Smooth muscle cell (in vitro differentiated cells): ENCODE measurements around the gene GNAQ. TPM values are rescaled to one million over a fixed set of nuclear protein-coding genes. Genes with fewer than 3 reads are reported as not detected.

ENCODE experiments used
- DNase-seq: peaks from one replicate; lab custom pipeline; 2025; ENCODE audit not compliant: unreplicated experiment; lab: John Stamatoyannopoulos, UW
- H2AFZ ChIP-seq: fragments of 200-600 bp; sonication (generic); 2 replicates; pipeline ENCODE4 v1.6.0; 2016; ENCODE audit warnings: antibody characterized with exemption, low read depth, mild to moderate bottlenecking
- H3F3A ChIP-seq: fragments of 200-600 bp; sonication (generic); 2 replicates; pipeline ENCODE4 v1.6.0; 2017; ENCODE audit warnings: antibody characterized with exemption, low read depth
- H3K27ac ChIP-seq: fragments of 200-600 bp; sonication (generic); 2 replicates; pipeline ENCODE4 v1.5.1; 2016; ENCODE audit warnings: low read depth, mild to moderate bottlenecking
- H3K27me3 ChIP-seq: fragments of 200-600 bp; sonication (generic); 2 replicates; pipeline ENCODE4 v1.6.1; 2016; ENCODE audit warnings: low read depth, mild to moderate bottlenecking
- H3K36me3 ChIP-seq: fragments of 200-600 bp; sonication (generic); 2 replicates; pipeline ENCODE4 v1.5.1; 2016; ENCODE audit warnings: low read depth
- H3K4me1 ChIP-seq: fragments of 200-600 bp; sonication (generic); 2 replicates; pipeline ENCODE4 v1.5.1; 2016; ENCODE audit warnings: low read depth
- H3K4me2 ChIP-seq: fragments of 200-600 bp; sonication (generic); 2 replicates; pipeline ENCODE4 v1.6.0; 2016; ENCODE audit warnings: mild to moderate bottlenecking
- H3K4me3 ChIP-seq: fragments of 200-600 bp; sonication (generic); 2 replicates; pipeline ENCODE4 v1.5.1; 2016; ENCODE audit warnings: mild to moderate bottlenecking
- H3K79me2 ChIP-seq: fragments of 200-600 bp; sonication (generic); 2 replicates; pipeline ENCODE4 v1.6.0; 2016; ENCODE audit warnings: low read depth, mild to moderate bottlenecking
- H3K9ac ChIP-seq: fragments of 200-600 bp; sonication (generic); 2 replicates; pipeline ENCODE4 v1.6.0; 2016; ENCODE audit warnings: low read depth
- H3K9me3 ChIP-seq: fragments of 200-600 bp; sonication (generic); replicated peaks from 2 replicates; pipeline ENCODE4 v1.5.1; 2016; ENCODE audit warnings: low read depth
- H4K20me1 ChIP-seq: fragments of 200-600 bp; sonication (generic); 2 replicates; pipeline ENCODE4 v1.6.0; 2016; ENCODE audit warnings: low read depth
- WGBS: methylation state at CpG from one replicate; pipeline ENCODE4 v1.1.7; 2016; ENCODE audit warnings: low lambda C conversion rate; 5-methylcytosine and 5-hydroxymethylcytosine counted together
- polyA plus RNA-seq: library from polyadenylated mRNA; unstranded; fragments of >200 nt; fragmentation: Nextera tagmentation; extraction: Ambion mirVana; gene quantifications from 2 replicates; pipeline ENCODE4 v1.2.1, GENCODE V29; 2016
- total RNA-seq: library from RNA; depleted of rRNA; stranded (reverse); fragments of >200 nt; gene quantifications from 2 replicates; pipeline ENCODE4 v1.2.3, GENCODE V29; 2014
- TF ChIP-seq, protein P1 (sequence below): fragments of 200-600 bp; sonication (generic); IDR thresholded peaks from 2 replicates; pipeline ENCODE4 v1.5.1; 2017; ENCODE audit warnings: borderline replicate concordance, mild to moderate bottlenecking, antibody characterized with exemption; ENCODE audit not compliant: insufficient read depth, poor library complexity, severe bottlenecking

The GNAQ gene
- total and polyA plus RNA-seq, 2 experiments from 2014 or later, result 12.5 to 41.4 TPM

DNA sequence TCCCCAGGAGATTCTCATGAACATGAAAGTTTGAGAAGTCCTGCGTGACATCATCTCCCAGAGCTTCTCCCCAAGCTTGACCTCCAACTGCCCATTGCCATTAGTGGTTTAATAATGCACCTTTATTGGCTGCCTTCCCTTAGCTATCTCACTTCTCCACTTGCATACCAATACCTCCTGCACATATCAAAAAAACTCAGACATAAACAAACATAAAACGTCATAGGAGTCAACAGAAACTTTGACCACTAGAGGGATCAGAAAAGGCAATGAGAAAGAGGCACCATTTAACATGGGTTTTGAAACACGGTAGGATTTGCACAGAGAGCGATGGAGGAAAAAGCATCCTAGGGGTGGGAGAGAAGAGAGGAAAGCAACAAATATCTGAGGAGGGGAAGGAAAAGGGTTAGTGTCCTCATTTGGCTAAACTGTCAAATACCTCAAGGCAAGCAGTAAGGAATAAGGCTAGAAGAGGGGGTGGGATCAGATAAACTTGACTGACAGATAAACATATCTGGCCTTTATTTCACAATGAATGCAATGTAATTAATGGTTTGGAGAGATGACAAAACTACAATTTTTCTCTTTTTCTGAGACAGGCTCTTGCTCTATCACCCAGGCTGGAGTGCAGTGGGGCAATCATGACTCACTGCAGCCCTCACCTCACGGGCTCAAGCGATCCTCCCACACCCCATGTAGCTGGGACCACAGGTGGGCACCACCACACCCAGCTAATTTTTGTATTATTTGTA is 27.0 kb downstream of the GNAQ start:
- Histone ChIP-seq H2AFZ (no peak overlapping the region), H3K27ac (no peak overlapping the region), H3K36me3 (no peaks in the 10 kb centered on the region), H3F3A (peaks cover 21% of the 10 kb centered on the region), H3K9me3 (no peaks in the 10 kb centered on the region), H4K20me1 (peaks cover 99% of the 10 kb centered on the region), H3K4me2 (no peak overlapping the region), H3K79me2 (peaks cover 94% of the 10 kb centered on the region), H3K9ac (no peak overlapping the region), H3K27me3 (no peaks in the 10 kb centered on the region), H3K4me3 (no peak overlapping the region), H3K4me1 (peaks cover 7% of the 10 kb centered on the region)
- WGBS, result 86% methylated on average over 6 of the region's 6 CpGs
- DNase-seq, result no peak
- TF ChIP-seq, protein P1, sequence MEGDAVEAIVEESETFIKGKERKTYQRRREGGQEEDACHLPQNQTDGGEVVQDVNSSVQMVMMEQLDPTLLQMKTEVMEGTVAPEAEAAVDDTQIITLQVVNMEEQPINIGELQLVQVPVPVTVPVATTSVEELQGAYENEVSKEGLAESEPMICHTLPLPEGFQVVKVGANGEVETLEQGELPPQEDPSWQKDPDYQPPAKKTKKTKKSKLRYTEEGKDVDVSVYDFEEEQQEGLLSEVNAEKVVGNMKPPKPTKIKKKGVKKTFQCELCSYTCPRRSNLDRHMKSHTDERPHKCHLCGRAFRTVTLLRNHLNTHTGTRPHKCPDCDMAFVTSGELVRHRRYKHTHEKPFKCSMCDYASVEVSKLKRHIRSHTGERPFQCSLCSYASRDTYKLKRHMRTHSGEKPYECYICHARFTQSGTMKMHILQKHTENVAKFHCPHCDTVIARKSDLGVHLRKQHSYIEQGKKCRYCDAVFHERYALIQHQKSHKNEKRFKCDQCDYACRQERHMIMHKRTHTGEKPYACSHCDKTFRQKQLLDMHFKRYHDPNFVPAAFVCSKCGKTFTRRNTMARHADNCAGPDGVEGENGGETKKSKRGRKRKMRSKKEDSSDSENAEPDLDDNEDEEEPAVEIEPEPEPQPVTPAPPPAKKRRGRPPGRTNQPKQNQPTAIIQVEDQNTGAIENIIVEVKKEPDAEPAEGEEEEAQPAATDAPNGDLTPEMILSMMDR, result peak; percentile 27

DNA sequence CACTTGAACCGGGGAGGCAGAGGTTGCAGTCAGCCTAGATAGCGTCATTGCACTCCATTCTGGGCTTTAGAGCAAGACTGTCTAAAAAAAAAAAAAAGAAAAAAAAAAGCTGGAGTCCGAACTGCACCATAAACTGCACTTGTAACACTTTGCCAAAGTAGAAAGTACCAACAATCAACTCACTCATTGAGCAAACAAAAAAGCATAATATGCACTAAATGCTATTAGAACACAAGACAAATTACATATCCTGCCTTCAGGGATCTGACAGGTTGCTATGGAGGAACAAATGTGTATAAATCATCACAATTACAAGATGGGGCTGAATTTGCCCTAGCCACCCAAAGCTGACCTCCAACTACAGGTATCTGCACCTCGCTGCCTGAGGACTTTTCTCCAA is 27.9 kb downstream of the GNAQ start:
- H3K79me2 ChIP-seq, result peaks cover 92% of the 10 kb centered on the region

GRCh38 chr9:78001946-78002731 is 29.5 kb downstream of the GNAQ start:
- H3K9ac ChIP-seq, result peak overlapping the region; percentile 26
- peaks cover 7% of the 10 kb centered on the region for H3K4me1 ChIP-seq
- peaks cover 94% of the 10 kb centered on the region for H3K79me2 ChIP-seq
- H2AFZ ChIP-seq, result no peak overlapping the region
- peak overlapping the region; percentile 54 for H3K4me2 ChIP-seq
- H3K36me3 ChIP-seq, result no peaks in the 10 kb centered on the region
- 44% methylated on average over 4 of the region's 4 CpGs for WGBS
- H4K20me1 ChIP-seq, result peaks cover 99% of the 10 kb centered on the region
- TF ChIP-seq, protein P1, result no peak
- no peaks in the 10 kb centered on the region for H3K27me3 ChIP-seq
- no peaks in the 10 kb centered on the region for H3K9me3 ChIP-seq
- H3K4me3 ChIP-seq, result no peak overlapping the region
- peaks cover 21% of the 10 kb centered on the region for H3F3A ChIP-seq
- peak overlapping the region; percentile 74 for H3K27ac ChIP-seq
- no peak for DNase-seq

More for the DNA sequence above, 27.9 kb downstream of the GNAQ start:
- H3K36me3 ChIP-seq, result no peaks in the 10 kb centered on the region
- DNase-seq, result no peak
- no peak overlapping the region for H3K4me3 ChIP-seq
- H3K9me3 ChIP-seq, result no peaks in the 10 kb centered on the region
- H3K27ac ChIP-seq, result no peak overlapping the region
- H3K4me1 ChIP-seq, result peaks cover 7% of the 10 kb centered on the region
- H4K20me1 ChIP-seq, result peaks cover 99% of the 10 kb centered on the region
- H3F3A ChIP-seq, result peaks cover 21% of the 10 kb centered on the region
- 94% methylated on average over 4 of the region's 4 CpGs for WGBS
- H3K4me2 ChIP-seq, result no peak overlapping the region
- no peak overlapping the region for H3K9ac ChIP-seq
- TF ChIP-seq, protein P1, result no peak
- no peak overlapping the region for H2AFZ ChIP-seq
- no peaks in the 10 kb centered on the region for H3K27me3 ChIP-seq
